Transverse colon (tissue), 4 donors: ENCODE data around the gene IRF4.

Experiments
- CTCF ChIP-seq, 5 experiments: fragments of 200-600 bp in 3 of 5; fragments of 450-650 bp in 2 of 5; sonication (generic) in 3 of 5; IDR thresholded peaks; 1 replicate in 2 of 5; 2 replicates in 3 of 5; pipeline ENCODE4 v1.5.1; 2016 to 2017; ENCODE audit warnings: antibody characterized with exemption in 5 of 5, inconsistent platforms in 3 of 5, mild to moderate bottlenecking in 2 of 5, moderate library complexity in 1 of 5
- POLR2A ChIP-seq: fragments of 450-650 bp; IDR thresholded peaks from one replicate; pipeline ENCODE4 v1.6.1; 2016; ENCODE audit warnings: antibody characterized with exemption, mild to moderate bottlenecking, moderate library complexity
- POLR2AphosphoS5 ChIP-seq, 3 donors: sonication (generic); formaldehyde crosslinking; IDR thresholded peaks; one replicate each; pipeline ENCODE4 v1.6.1; 2016; ENCODE audit warnings: antibody characterized with exemption in 3 of 3

- TF ChIP-seq CTCF (IDR thresholded peaks at IDR 0.05) (no peak), POLR2AphosphoS5 (IDR thresholded peaks at IDR 0.05) (no peak), POLR2A (no peak)
These were observed 44.1 kb downstream of the IRF4 start for GRCh38 chr6:435441-436307.
